Activated CD4-positive, alpha-beta T cell treated with anti-CD3 and anti-CD28 coated beads for 1 hour (primary cell): ENCODE data around the gene NNT.
"Not testable (repeated sequence)": the region's sequence is repeated elsewhere in the genome, so short reads cannot be mapped to it uniquely, and the experiment has no call there.

Experiments used
- DNase-seq: peaks from one replicate; pipeline ENCODE4 v3.0.0-alpha.2; 2020

Gene NNT

GRCh38 chr5:43583724-43584123 is 19.3 kb upstream of the NNT start:
- DNase-seq, result no peak

GRCh38 chr5:43584166-43584699 is 18.7 kb upstream of the NNT start:
- DNase-seq, result no peak

- no peak for DNase-seq
Observed at GRCh38 chr5:43588842-43589241, 14.1 kb upstream of the NNT start.

- DNase-seq, result no peak
Observed at GRCh38 chr5:43589310-43589709, 13.7 kb upstream of the NNT start.

GRCh38 chr5:43590700-43591099 is 12.3 kb upstream of the NNT start:
- no peak for DNase-seq

GRCh38 chr5:43592363-43592762 is 10.6 kb upstream of the NNT start:
- no peak for DNase-seq

GRCh38 chr5:43598927-43599326 is 4.1 kb upstream of the NNT start:
- DNase-seq, result not testable (repeated sequence)

GRCh38 chr5:43601454-43602260 is 1.3 kb upstream of the NNT start:
- DNase-seq, result no peak

GRCh38 chr5:43603344-43604217 is 601 bp downstream of the NNT start:
- DNase-seq, result peak; percentile 46

GRCh38 chr5:43604699-43605098 is 1.7 kb downstream of the NNT start:
- DNase-seq, result no peak

- no peak for DNase-seq
Observed at GRCh38 chr5:43606351-43606750, 3.4 kb downstream of the NNT start.

- no peak for DNase-seq
Observed at GRCh38 chr5:43608406-43608805, 5.4 kb downstream of the NNT start.

- DNase-seq, result no peak
Observed at GRCh38 chr5:43609752-43610151, 6.8 kb downstream of the NNT start.

- no peak for DNase-seq
Observed at GRCh38 chr5:43613370-43613769, 10.4 kb downstream of the NNT start.

GRCh38 chr5:43615445-43616184 is 12.6 kb downstream of the NNT start:
- no peak for DNase-seq

- no peak for DNase-seq
Observed at GRCh38 chr5:43616535-43616934, 13.6 kb downstream of the NNT start.

- no peak for DNase-seq
Observed at GRCh38 chr5:43619380-43619779, 16.4 kb downstream of the NNT start.

- DNase-seq, result no peak
Observed at GRCh38 chr5:43619911-43620310, 16.9 kb downstream of the NNT start.

GRCh38 chr5:43620944-43621505 is 18.0 kb downstream of the NNT start:
- no peak for DNase-seq

- no peak for DNase-seq
Observed at GRCh38 chr5:43622074-43622473, 19.1 kb downstream of the NNT start.

- no peak for DNase-seq
Observed at GRCh38 chr5:43623048-43623680, 20.2 kb downstream of the NNT start.

- no peak for DNase-seq
Observed at GRCh38 chr5:43627028-43627427, 24.0 kb downstream of the NNT start.
